DOHH2 (cell line): Measurements from ENCODE around the gene RAP2A.

Experiments used
- EZH2phosphoT487 ChIP-seq: fragments of 200-600 bp; sonication (generic); IDR thresholded peaks from 2 replicates; pipeline ENCODE4 v1.6.1; 2017; ENCODE audit warnings: borderline replicate concordance, mild to moderate bottlenecking, antibody characterized with exemption, low read length, moderate library complexity, mixed read lengths
- TF ChIP-seq, protein P1 (sequence below): fragments of 200-600 bp; sonication (generic); IDR thresholded peaks from one replicate; pipeline ENCODE4 v1.5.1; 2014; ENCODE audit warnings: antibody characterized with exemption, mild to moderate bottlenecking, low read depth, low read length; ENCODE audit not compliant: poor library complexity, severe bottlenecking

DNA sequence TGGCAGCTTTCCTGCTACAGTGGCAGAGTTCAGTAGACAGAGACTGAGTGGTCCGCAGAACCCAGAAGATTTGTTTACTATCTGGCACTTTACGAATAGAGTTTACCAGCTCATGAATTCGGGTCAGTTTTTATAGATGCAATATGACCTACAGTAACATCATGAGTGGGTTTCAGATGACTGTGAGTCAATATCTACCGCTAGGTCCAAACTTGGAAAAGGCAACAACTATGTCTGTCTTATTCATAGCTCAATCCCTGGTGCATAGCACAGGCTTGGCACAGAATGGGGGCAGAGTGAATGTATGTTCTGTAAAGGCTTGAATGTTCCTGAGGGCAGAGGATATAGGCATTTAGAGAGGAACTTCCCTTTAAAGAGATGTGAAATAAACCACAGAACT is 65.2 kb downstream of the RAP2A start:
- TF ChIP-seq, protein P1, sequence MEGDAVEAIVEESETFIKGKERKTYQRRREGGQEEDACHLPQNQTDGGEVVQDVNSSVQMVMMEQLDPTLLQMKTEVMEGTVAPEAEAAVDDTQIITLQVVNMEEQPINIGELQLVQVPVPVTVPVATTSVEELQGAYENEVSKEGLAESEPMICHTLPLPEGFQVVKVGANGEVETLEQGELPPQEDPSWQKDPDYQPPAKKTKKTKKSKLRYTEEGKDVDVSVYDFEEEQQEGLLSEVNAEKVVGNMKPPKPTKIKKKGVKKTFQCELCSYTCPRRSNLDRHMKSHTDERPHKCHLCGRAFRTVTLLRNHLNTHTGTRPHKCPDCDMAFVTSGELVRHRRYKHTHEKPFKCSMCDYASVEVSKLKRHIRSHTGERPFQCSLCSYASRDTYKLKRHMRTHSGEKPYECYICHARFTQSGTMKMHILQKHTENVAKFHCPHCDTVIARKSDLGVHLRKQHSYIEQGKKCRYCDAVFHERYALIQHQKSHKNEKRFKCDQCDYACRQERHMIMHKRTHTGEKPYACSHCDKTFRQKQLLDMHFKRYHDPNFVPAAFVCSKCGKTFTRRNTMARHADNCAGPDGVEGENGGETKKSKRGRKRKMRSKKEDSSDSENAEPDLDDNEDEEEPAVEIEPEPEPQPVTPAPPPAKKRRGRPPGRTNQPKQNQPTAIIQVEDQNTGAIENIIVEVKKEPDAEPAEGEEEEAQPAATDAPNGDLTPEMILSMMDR, result no peak
- TF ChIP-seq EZH2phosphoT487, result no peak
